ENCODE data around the gene ZNF598.
"Not testable (repeated sequence)": the region's sequence is repeated elsewhere in the genome, so short reads cannot be mapped to it uniquely, and the experiment has no call there.

- TF ChIP-seq CTCF (IDR thresholded peaks at IDR 0.05; ENCODE audit: low read depth, low read length, poor library complexity, severe bottlenecking); EZH2phosphoT487 (IDR thresholded peaks at IDR 0.05; ENCODE audit: borderline replicate concordance, low read length): not testable (repeated sequence)
These were observed 51.5 kb downstream of the ZNF598 start for GRCh38 chr16:1958143-1958491.
